Skeletal muscle cell (primary cell): Measurements from ENCODE around the gene PEF1.
"Not testable (repeated sequence)": the region's sequence is repeated elsewhere in the genome, so short reads cannot be mapped to it uniquely, and the experiment has no call there.

Experiments used
- DNase-seq: peaks from one replicate; pipeline ENCODE4 v3.0.0-alpha.2; 2010; ENCODE audit warnings: low read depth
- H3K4me3 ChIP-seq: 2 replicates; pipeline ENCODE4 v1.5.1; 2011; ENCODE audit warnings: low read depth, mild to moderate bottlenecking, control low read depth, low read length, moderate library complexity

The PEF1 gene

GRCh38 chr1:31592132-31592531, 52.5 kb downstream of the PEF1 start:
- H3K4me3 ChIP-seq: no peak overlapping the region
- no peak for DNase-seq

DNA sequence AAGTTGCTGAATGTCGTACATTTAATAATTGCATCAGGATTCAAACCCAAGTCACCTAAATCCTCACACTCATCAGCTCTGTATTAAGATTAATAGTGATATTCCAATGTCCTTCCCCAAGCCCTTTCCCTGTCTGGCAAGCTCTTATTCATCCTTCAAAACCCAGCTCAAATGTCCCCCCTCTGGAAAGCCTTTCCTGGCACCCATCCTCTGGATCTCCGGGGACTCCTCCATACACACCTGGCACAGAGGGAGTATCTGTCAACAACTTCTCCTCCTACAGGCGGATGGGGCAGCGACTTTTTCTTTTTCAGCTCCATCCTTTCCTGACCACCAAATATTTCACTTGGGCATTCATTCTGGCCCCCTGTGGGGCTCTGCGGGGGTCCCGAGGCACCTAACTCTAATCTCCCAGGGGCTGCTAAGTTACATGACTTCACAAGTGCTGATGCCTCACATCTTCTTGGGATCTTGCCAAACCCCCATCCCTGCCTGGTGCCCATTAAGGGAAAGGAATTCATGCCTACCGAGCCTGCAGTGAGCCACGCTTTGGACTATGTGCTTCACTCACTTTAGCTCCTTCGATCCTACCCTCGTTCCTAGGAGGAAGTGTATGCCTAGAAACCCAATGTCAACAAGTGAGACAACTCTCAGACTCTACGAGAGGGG, 53.1 kb downstream of the PEF1 start:
- no peak for DNase-seq
- no peak overlapping the region for H3K4me3 ChIP-seq

DNA sequence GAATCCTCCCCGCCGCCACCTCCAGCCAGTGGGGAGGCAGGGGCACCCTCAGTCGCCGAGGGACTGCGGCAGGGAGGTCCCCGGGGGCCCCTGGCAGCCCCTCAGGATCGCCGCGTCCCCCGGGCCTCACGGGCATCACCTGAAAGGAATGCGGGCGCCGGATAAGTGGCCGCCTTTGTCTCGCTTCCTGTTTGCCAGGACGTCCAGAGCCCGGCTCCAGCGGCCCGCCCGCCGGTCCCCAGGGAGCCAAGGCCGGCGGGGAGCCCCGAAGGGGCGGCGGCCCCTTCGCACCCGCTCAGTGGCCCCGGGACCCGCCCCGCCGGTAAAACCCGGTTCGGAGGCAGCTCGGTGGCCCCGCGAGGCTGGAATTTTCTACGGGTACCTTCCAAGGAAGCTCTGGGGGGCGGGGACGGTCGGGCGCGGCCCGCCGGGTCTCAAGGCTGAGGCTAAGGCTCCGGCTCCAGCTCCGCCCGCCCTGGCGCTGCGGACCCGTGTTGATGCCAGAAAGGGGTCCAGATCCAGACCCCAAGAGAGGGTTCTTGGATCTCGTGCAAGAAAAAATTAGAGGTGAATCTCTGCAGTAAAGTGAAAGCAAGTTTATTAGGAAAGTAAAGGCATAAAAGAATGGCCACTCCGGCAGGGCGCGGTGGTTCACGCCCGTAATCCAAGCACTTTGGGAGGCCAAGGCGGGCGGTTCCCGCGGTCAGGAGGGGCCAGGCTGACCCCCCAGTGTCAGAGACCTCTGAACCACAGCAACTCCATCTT, 55.7 kb downstream of the PEF1 start:
- H3K4me3 ChIP-seq: peak overlapping the region; percentile 39
- no peak for DNase-seq

DNA sequence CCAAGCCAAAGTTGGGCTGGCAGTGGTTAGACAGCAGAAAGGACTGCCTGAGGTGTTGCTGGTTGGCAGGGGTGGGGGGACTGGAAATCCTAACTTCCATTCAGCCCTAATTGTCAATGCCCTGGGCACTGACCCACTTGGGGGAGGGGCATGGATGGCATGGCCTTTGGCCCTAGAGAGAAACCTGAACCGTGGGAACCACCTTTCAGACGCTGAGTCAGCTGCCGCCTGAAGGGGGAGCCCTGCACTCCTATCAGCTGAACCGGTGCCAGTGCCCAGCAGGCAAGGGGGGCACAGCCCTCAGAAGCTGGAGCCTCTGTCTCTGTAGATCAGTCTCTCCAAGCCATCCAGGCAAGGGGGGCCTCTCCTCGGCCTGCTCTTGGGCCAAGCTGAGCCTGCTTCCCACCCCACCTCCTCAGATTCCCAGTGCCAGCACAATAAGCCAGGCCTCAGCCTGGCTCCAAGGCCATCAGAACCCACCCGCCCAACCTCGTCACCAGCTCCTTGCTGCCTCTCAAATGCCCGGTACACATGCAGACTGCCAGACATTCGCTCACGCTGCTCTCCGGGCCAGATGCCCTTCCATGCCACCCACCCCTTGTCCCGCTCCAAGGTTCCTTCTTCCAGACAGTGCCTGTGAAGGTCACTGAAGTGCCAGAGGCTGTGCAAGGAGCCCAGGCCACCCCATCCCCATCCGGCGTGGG, 56.8 kb downstream of the PEF1 start:
- no peak for DNase-seq

GRCh38 chr1:31587328-31587699, 57.4 kb downstream of the PEF1 start:
- not testable (repeated sequence) for H3K4me3 ChIP-seq

More for the DNA sequence above, 56.8 kb downstream of the PEF1 start:
- no peak overlapping the region for H3K4me3 ChIP-seq

GRCh38 chr1:31586376-31587327, 58.0 kb downstream of the PEF1 start:
- no peak for DNase-seq

More at GRCh38 chr1:31587328-31587699, 57.4 kb downstream of the PEF1 start:
- not testable (repeated sequence) for DNase-seq

GRCh38 chr1:31585736-31586365, 58.8 kb downstream of the PEF1 start:
- no peak overlapping the region for H3K4me3 ChIP-seq
- no peak for DNase-seq

More at GRCh38 chr1:31586376-31587327, 58.0 kb downstream of the PEF1 start:
- no peak overlapping the region for H3K4me3 ChIP-seq

- DNase-seq: no peak
These were observed 59.6 kb downstream of the PEF1 start for GRCh38 chr1:31584869-31585735.

GRCh38 chr1:31583995-31584868, 60.4 kb downstream of the PEF1 start:
- H3K4me3 ChIP-seq: no peak overlapping the region
- no peak for DNase-seq

More at GRCh38 chr1:31584869-31585735, 59.6 kb downstream of the PEF1 start:
- no peak overlapping the region for H3K4me3 ChIP-seq

DNA sequence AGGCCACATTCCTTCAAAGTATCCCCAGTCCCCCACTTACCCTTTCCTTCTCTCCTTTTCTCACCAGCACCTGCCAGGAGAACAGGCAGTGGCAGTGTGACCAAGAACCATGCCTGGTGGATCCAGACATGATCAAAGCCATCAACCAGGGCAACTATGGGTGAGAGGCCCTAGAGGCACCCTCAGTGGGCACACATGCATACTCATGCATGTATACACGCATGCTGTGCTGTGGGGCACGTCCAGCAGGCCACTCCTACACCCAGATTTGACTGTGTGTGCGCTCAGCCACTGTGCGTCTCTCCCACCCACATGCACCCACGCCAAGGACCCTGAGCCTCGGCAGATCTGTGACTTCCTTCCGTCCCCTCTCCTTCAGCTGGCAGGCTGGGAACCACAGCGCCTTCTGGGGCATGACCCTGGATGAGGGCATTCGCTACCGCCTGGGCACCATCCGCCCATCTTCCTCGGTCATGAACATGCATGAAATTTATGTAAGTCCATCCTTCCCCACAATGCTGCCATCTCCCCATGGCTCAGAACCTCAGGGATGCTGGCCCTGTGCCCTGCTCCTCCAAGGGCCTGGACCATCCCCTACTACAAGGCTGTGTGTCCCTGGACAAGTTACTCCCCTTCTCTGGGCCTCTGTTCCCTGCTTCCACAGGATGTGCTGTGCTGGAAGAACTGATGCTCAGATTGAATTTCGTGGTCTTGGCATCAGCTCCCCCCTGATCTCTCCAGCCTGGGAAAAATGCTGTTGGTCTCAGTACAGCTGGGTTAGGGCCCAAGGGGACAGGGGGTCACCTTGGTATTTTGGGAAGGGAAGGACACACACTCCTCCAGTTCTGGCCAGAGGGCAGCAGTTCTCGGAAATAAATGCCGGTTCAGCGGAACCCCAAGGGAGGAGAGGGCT, 61.3 kb downstream of the PEF1 start:
- H3K4me3 ChIP-seq: no peak overlapping the region

DNA sequence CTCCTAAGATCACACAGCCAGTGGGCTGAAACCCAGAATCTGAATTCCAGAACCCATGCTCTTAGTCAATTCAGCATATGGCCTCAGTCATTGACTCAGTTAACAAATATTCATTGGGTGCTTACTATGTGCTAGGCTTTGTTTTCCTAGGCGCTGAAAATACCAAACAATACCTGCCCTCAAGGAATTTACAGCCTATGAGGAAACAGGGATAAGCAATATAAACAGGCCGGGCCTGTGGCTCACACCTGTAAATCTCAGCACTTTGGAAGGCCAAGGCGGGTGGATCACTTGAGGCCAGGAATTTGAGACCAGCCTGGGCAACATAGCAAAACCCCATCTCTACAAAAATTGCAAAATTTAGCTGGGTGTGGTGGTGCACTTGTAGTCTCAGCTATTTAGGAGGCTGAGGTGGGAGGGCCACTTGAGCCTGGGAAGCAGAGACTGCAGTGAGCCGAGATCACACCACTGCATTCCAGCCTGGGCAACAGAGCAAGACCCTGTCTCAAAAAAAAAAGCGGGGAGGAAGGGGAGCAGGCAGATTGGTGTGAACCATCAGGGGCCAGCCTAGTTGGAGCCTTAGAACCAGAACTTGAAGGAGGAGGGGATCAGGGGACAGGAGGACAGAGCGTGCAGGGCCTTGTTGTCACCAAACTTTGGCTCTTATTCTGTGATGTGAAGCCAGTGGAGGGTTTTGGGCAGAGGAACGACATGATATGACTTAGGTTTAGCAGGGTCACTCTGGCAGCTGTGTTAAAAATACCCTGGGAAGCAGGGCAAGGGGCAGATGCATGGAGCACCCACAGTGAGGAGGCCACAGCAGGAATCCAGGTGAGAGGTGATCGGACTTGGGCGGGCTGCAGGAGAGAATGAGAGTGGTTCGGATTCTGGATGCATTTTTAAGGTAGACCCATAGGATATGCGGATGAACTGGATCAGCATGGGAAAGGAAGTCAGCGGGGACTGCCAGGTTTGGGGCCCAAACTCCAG, 62.6 kb downstream of the PEF1 start:
- H3K4me3 ChIP-seq: no peak overlapping the region
- DNase-seq: no peak

More for the DNA sequence above, 61.3 kb downstream of the PEF1 start:
- no peak for DNase-seq

DNA sequence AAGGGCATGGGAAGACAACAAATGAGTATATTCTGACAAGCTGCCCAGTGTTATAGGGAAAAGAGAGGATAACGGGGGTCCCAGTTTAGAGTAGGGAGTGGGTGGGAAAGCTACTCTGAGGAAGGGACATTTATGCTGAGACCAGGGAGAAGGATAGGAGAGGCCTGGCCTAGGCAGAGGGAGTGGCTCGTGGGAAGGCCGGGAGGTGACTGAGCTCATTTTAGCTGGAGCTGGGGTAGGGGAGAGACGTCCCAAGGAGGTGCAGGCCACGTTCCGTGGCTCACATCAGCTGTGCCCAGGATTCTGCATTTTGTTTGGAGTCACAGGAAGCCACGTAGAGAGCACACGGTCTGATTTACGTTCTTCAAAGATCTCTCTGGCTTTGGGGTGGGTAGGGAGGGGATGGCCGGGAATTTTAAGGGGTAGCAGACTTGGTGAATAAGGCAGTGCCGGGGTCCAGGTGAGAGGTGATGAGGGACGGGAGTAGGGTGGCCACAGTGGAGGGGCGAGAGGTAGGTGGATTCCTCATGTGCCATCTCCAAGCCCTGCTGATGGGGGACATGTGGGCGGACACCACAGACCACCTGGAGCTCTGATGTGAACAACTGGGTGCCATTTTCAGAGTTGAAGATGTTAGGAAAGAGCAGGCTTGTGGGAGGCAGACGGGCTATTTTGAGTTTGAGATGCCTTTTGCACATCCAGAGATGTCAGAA, 63.6 kb downstream of the PEF1 start:
- no peak for DNase-seq
- H3K4me3 ChIP-seq: no peak overlapping the region

GRCh38 chr1:31580513-31580870, 64.2 kb downstream of the PEF1 start:
- no peak for DNase-seq
- H3K4me3 ChIP-seq: no peak overlapping the region
